Gastroesophageal sphincter (tissue), 4 donors: ENCODE measurements around the gene SLC25A42. TPM values are rescaled to one million over a fixed set of nuclear protein-coding genes. Genes with fewer than 3 reads are reported as not detected.

ENCODE experiments used
- ATAC-seq: fragments of 150-250 bp; one replicate; pipeline ENCODE4 v1.9.1; 2016; ENCODE audit warnings: mild to moderate bottlenecking, moderate library complexity
- H3K27ac ChIP-seq, 4 donors: fragments of 200-600 bp; sonication (generic) in 3 of 4; 1 replicate in 3 of 4; 2 replicates in 1 of 4; pipeline ENCODE4 v1.5.1; 2016 to 2019
- H3K27me3 ChIP-seq: fragments of 200-600 bp; sonication (generic); one replicate; pipeline ENCODE4 v1.5.1; 2019
- H3K36me3 ChIP-seq, 2 donors: fragments of 200-600 bp; sonication (generic); one replicate each; pipeline ENCODE4 v1.5.1; 2019; ENCODE audit warnings: control low read depth in 1 of 2
- H3K4me1 ChIP-seq, 3 donors: fragments of 200-600 bp; sonication (generic); 1 replicate in 2 of 3; 2 replicates in 1 of 3; pipeline ENCODE4 v1.5.1; 2016 to 2019; ENCODE audit warnings: control low read depth in 2 of 3
- H3K4me3 ChIP-seq, 2 donors: fragments of 200-600 bp; sonication (generic); one replicate each; pipeline ENCODE4 v1.5.1; 2019; ENCODE audit warnings: mild to moderate bottlenecking in 1 of 2, moderate library complexity in 1 of 2
- H3K9me3 ChIP-seq, 3 donors: fragments of 200-600 bp; sonication (generic); one replicate each; pipeline ENCODE4 v1.5.1; 2017 to 2019; ENCODE audit warnings: control low read depth in 2 of 3
- CTCF ChIP-seq, 4 experiments: fragments of 200-600 bp in 2 of 4; fragments of 450-650 bp in 2 of 4; sonication (generic) in 1 of 4; IDR thresholded peaks; one replicate each; pipeline ENCODE4 v1.5.1; 2017 to 2019; ENCODE audit warnings: antibody characterized with exemption in 4 of 4, mild to moderate bottlenecking in 2 of 4, moderate library complexity in 2 of 4
- EP300 ChIP-seq: sonication (generic); formaldehyde crosslinking; IDR thresholded peaks from one replicate; pipeline ENCODE4 v1.6.1; 2017; ENCODE audit warnings: antibody characterized with exemption, mild to moderate bottlenecking
- POLR2A ChIP-seq, 2 donors: fragments of 450-650 bp; IDR thresholded peaks; one replicate each; pipeline ENCODE4 v1.6.1; 2017; ENCODE audit warnings: antibody characterized with exemption in 2 of 2, mild to moderate bottlenecking in 2 of 2, moderate library complexity in 1 of 2
- POLR2AphosphoS5 ChIP-seq: sonication (generic); formaldehyde crosslinking; IDR thresholded peaks from one replicate; pipeline ENCODE4 v1.6.1; 2017; ENCODE audit warnings: antibody characterized with exemption
- WGBS, 2 donors: methylation state at CpG; one replicate each; pipeline ENCODE4 v1.1.5; 2018; ENCODE audit warnings: low coverage in 1 of 2; 5-methylcytosine and 5-hydroxymethylcytosine counted together
- total RNA-seq, 4 donors: library from RNA; depleted of rRNA; stranded (reverse); fragments of >200 nt; gene quantifications; one replicate each; pipeline ENCODE4 v1.1.0, GENCODE V29; 2016

The SLC25A42 gene
- total RNA-seq, 4 donors from 2014 or later, result 8.8 to 16.0 (median 12.9) TPM

- Histone ChIP-seq H3K27me3 (no peaks in the 10 kb centered on the region), H3K4me1 (peaks cover 0 to 9% (median 0%) of the 10 kb centered on the region in 3 donors), H3K27ac (no peak overlapping the region), H3K9me3 (peaks cover 0 to 9% (median 0%) of the 10 kb centered on the region in 3 donors), H3K4me3 (no peak overlapping the region), H3K36me3 (peaks cover 0 to 60% of the 10 kb centered on the region in 2 donors)
- TF ChIP-seq POLR2AphosphoS5 (no peak), CTCF (IDR thresholded peaks at IDR 0.05) (no peak), POLR2A (IDR thresholded peaks at IDR 0.05) (no peak), EP300 (no peak)
- ATAC-seq, result no peak
- no CpG with 5 or more reads among the region's 10 CpGs for WGBS, 2 donors
These were observed 57.6 kb downstream of the SLC25A42 start for GRCh38 chr19:19121371-19121770.

GRCh38 chr19:19122902-19123301, 59.1 kb downstream of the SLC25A42 start:
- H3K27ac ChIP-seq, result no peak overlapping the region
- 91 to 100% methylated on average over 1 of the region's 1 CpG for WGBS, 2 donors
- peaks cover 0 to 9% (median 0%) of the 10 kb centered on the region in 3 donors for H3K9me3 ChIP-seq
- ATAC-seq, result no peak
- H3K36me3 ChIP-seq, result peaks cover 0 to 60% of the 10 kb centered on the region in 2 donors
- no peaks in the 10 kb centered on the region for H3K27me3 ChIP-seq
- no peak for TF ChIP-seq POLR2AphosphoS5
- no peak for TF ChIP-seq EP300
- no peak for TF ChIP-seq POLR2A (IDR thresholded peaks at IDR 0.05)
- no peak for TF ChIP-seq CTCF (IDR thresholded peaks at IDR 0.05)
- no peak overlapping the region for H3K4me3 ChIP-seq
- peaks cover 0 to 9% (median 0%) of the 10 kb centered on the region in 3 donors for H3K4me1 ChIP-seq

- H3K4me3 ChIP-seq, result no peak overlapping the region
- H3K36me3 ChIP-seq, result peaks cover 0 to 58% of the 10 kb centered on the region in 2 donors
- TF ChIP-seq CTCF (IDR thresholded peaks at IDR 0.05) (no peak), EP300 (no peak), POLR2AphosphoS5 (no peak), POLR2A (IDR thresholded peaks at IDR 0.05) (no peak)
- H3K27ac ChIP-seq, result no peak overlapping the region
- peaks cover 0 to 9% (median 0%) of the 10 kb centered on the region in 3 donors for H3K9me3 ChIP-seq
- no peaks in the 10 kb centered on the region for H3K27me3 ChIP-seq
- no peak for ATAC-seq
- peaks cover 0 to 9% (median 0%) of the 10 kb centered on the region in 3 donors for H3K4me1 ChIP-seq
These were observed 59.6 kb downstream of the SLC25A42 start for GRCh38 chr19:19123386-19123785.

- ATAC-seq, result no peak
- no peak for TF ChIP-seq POLR2AphosphoS5
- TF ChIP-seq POLR2A (IDR thresholded peaks at IDR 0.05), result no peak
- no peak for TF ChIP-seq CTCF (IDR thresholded peaks at IDR 0.05)
- no peak for TF ChIP-seq EP300
These were observed 62.3 kb downstream of the SLC25A42 start for GRCh38 chr19:19126102-19126501.

GRCh38 chr19:19131989-19132388, 68.2 kb downstream of the SLC25A42 start:
- Histone ChIP-seq H3K4me1 (peaks cover 0 to 11% (median 0%) of the 10 kb centered on the region in 3 donors), H3K27ac (no peak overlapping the region), H3K4me3 (no peak overlapping the region), H3K36me3 (peaks cover 0 to 25% of the 10 kb centered on the region in 2 donors), H3K27me3 (no peaks in the 10 kb centered on the region), H3K9me3 (peaks cover 0 to 15% (median 0%) of the 10 kb centered on the region in 3 donors)
- TF ChIP-seq EP300, result no peak
- WGBS, 2 donors, result 100% methylated on average over 1 of the region's 3 CpGs; no CpG with 5 or more reads in 1 of the 2 donors
- no peak for ATAC-seq

More at GRCh38 chr19:19126102-19126501, 62.3 kb downstream of the SLC25A42 start:
- 79 to 89% methylated on average over 4 to 5 of the region's 6 CpGs for WGBS, 2 donors
- no peak overlapping the region for H3K4me3 ChIP-seq
- H3K27ac ChIP-seq, result no peak overlapping the region
- H3K36me3 ChIP-seq, result peaks cover 0 to 49% of the 10 kb centered on the region in 2 donors
- no peaks in the 10 kb centered on the region for H3K4me1 ChIP-seq
- no peaks in the 10 kb centered on the region for H3K27me3 ChIP-seq
- peaks cover 0 to 9% (median 0%) of the 10 kb centered on the region in 3 donors for H3K9me3 ChIP-seq
